NCI-H1436 (cell line): ENCODE measurements around the gene NEURL1B.

Source experiments
- DNase-seq: peaks from one replicate; lab custom pipeline; 2025; lab: John Stamatoyannopoulos, UW

The NEURL1B gene

GRCh38 chr5:172610643-172611042, 30.4 kb upstream of the NEURL1B start:
- no peak for DNase-seq

GRCh38 chr5:172611913-172612312, 29.1 kb upstream of the NEURL1B start:
- no peak for DNase-seq

GRCh38 chr5:172612771-172613170, 28.3 kb upstream of the NEURL1B start:
- DNase-seq: no peak

GRCh38 chr5:172616136-172616535, 24.9 kb upstream of the NEURL1B start:
- no peak for DNase-seq

GRCh38 chr5:172616730-172617129, 24.3 kb upstream of the NEURL1B start:
- no peak for DNase-seq

GRCh38 chr5:172617817-172618216, 23.2 kb upstream of the NEURL1B start:
- no peak for DNase-seq

GRCh38 chr5:172618574-172619365, 22.3 kb upstream of the NEURL1B start:
- DNase-seq: no peak

- no peak for DNase-seq
These were observed 20.6 kb upstream of the NEURL1B start for GRCh38 chr5:172620506-172620905.

- DNase-seq: no peak
These were observed 18.7 kb upstream of the NEURL1B start for GRCh38 chr5:172622091-172623046.

- no peak for DNase-seq
These were observed 17.6 kb upstream of the NEURL1B start for GRCh38 chr5:172623313-172623980.

- no peak for DNase-seq
These were observed 16.7 kb upstream of the NEURL1B start for GRCh38 chr5:172624083-172624995.

GRCh38 chr5:172624996-172625964, 15.8 kb upstream of the NEURL1B start:
- no peak for DNase-seq

- DNase-seq: no peak
These were observed 15.0 kb upstream of the NEURL1B start for GRCh38 chr5:172626031-172626581.

GRCh38 chr5:172630082-172630481, 11.0 kb upstream of the NEURL1B start:
- no peak for DNase-seq

- no peak for DNase-seq
These were observed 10.6 kb upstream of the NEURL1B start for GRCh38 chr5:172630482-172630881.

- no peak for DNase-seq
These were observed 10.1 kb upstream of the NEURL1B start for GRCh38 chr5:172630986-172631385.

GRCh38 chr5:172632346-172633092, 8.5 kb upstream of the NEURL1B start:
- DNase-seq: no peak

GRCh38 chr5:172633403-172633970, 7.6 kb upstream of the NEURL1B start:
- no peak for DNase-seq
